Gastroesophageal sphincter (tissue), 4 donors: ENCODE data around the gene MT4. TPM values are rescaled to one million over a fixed set of nuclear protein-coding genes. Genes with fewer than 3 reads are reported as not detected.
A peak's percentile ranks its signal among the peaks of the same experiment; 100 is the strongest.

Experiments
- ATAC-seq: fragments of 150-250 bp; one replicate; pipeline ENCODE4 v1.9.1; 2016; ENCODE audit warnings: mild to moderate bottlenecking, moderate library complexity
- H3K27ac ChIP-seq, 4 donors: fragments of 200-600 bp; sonication (generic) in 3 of 4; 1 replicate in 3 of 4; 2 replicates in 1 of 4; pipeline ENCODE4 v1.5.1; 2016 to 2019
- H3K27me3 ChIP-seq: fragments of 200-600 bp; sonication (generic); one replicate; pipeline ENCODE4 v1.5.1; 2019
- H3K36me3 ChIP-seq, 2 donors: fragments of 200-600 bp; sonication (generic); one replicate each; pipeline ENCODE4 v1.5.1; 2019; ENCODE audit warnings: control low read depth in 1 of 2
- H3K4me1 ChIP-seq, 3 donors: fragments of 200-600 bp; sonication (generic); 1 replicate in 2 of 3; 2 replicates in 1 of 3; pipeline ENCODE4 v1.5.1; 2016 to 2019; ENCODE audit warnings: control low read depth in 2 of 3
- H3K4me3 ChIP-seq, 2 donors: fragments of 200-600 bp; sonication (generic); one replicate each; pipeline ENCODE4 v1.5.1; 2019; ENCODE audit warnings: mild to moderate bottlenecking in 1 of 2, moderate library complexity in 1 of 2
- H3K9me3 ChIP-seq, 3 donors: fragments of 200-600 bp; sonication (generic); one replicate each; pipeline ENCODE4 v1.5.1; 2017 to 2019; ENCODE audit warnings: control low read depth in 2 of 3
- CTCF ChIP-seq, 4 experiments: fragments of 200-600 bp in 2 of 4; fragments of 450-650 bp in 2 of 4; sonication (generic) in 1 of 4; IDR thresholded peaks; one replicate each; pipeline ENCODE4 v1.5.1; 2017 to 2019; ENCODE audit warnings: antibody characterized with exemption in 4 of 4, mild to moderate bottlenecking in 2 of 4, moderate library complexity in 2 of 4
- EP300 ChIP-seq: sonication (generic); formaldehyde crosslinking; IDR thresholded peaks from one replicate; pipeline ENCODE4 v1.6.1; 2017; ENCODE audit warnings: antibody characterized with exemption, mild to moderate bottlenecking
- POLR2A ChIP-seq, 2 donors: fragments of 450-650 bp; IDR thresholded peaks; one replicate each; pipeline ENCODE4 v1.6.1; 2017; ENCODE audit warnings: antibody characterized with exemption in 2 of 2, mild to moderate bottlenecking in 2 of 2, moderate library complexity in 1 of 2
- POLR2AphosphoS5 ChIP-seq: sonication (generic); formaldehyde crosslinking; IDR thresholded peaks from one replicate; pipeline ENCODE4 v1.6.1; 2017; ENCODE audit warnings: antibody characterized with exemption
- WGBS, 2 donors: methylation state at CpG; one replicate each; pipeline ENCODE4 v1.1.5; 2018; ENCODE audit warnings: low coverage in 1 of 2; 5-methylcytosine and 5-hydroxymethylcytosine counted together
- total RNA-seq, 4 donors: library from RNA; depleted of rRNA; stranded (reverse); fragments of >200 nt; gene quantifications; one replicate each; pipeline ENCODE4 v1.1.0, GENCODE V29; 2016

MT4 gene
- total RNA-seq, 4 donors from 2014 or later = not detected

DNA sequence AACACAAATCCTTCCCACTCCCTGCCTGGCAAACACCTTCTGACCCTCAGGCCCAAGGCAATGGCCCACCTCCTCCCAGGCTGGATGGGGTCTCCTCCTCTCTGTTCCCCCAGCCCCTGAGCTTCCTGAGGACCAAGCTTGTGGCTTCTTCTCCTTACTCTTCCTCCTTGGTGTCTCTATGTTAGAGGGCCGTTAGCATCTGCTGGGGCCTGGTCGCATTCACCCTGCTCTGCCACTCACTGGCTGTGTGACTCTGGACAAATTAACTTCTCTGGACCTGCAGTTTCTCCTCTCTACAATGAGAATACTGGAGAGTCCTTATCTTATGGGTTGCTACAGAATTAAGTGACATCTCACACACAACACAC, 42.8 kb downstream of the MT4 start:
- H3K27ac ChIP-seq = peak overlapping the region; percentile 59 to 92 (median 88)
- TF ChIP-seq EP300 (no peak), POLR2A (IDR thresholded peaks at IDR 0.05) (no peak), POLR2AphosphoS5 (no peak), CTCF (IDR thresholded peaks at IDR 0.05) (no peak)
- 33 to 100% methylated on average over 1 of the region's 2 CpGs for WGBS, 2 donors
- H3K9me3 ChIP-seq = no peaks in the 10 kb centered on the region
- ATAC-seq = no peak
- H3K36me3 ChIP-seq = no peaks in the 10 kb centered on the region
- H3K27me3 ChIP-seq = no peaks in the 10 kb centered on the region
- peaks cover 0 to 63% (median 26%) of the 10 kb centered on the region in 3 donors for H3K4me1 ChIP-seq
- H3K4me3 ChIP-seq = peak overlapping the region in 1 of 2 donors; percentile 61

- no peaks in the 10 kb centered on the region for H3K27me3 ChIP-seq
- H3K4me3 ChIP-seq = peak within 1 kb of the TSS; percentile 61 to 83
- no peaks in the 10 kb centered on the region for H3K36me3 ChIP-seq
- peak; percentile 83 for ATAC-seq
- 0 to 25% methylated on average over 2 to 9 of the region's 62 CpGs for WGBS, 2 donors
- no peaks in the 10 kb centered on the region for H3K9me3 ChIP-seq
- H3K27ac ChIP-seq = peak within 1 kb of the TSS; percentile 71 to 92 (median 88)
- H3K4me1 ChIP-seq = peaks cover 0 to 63% (median 26%) of the 10 kb centered on the region in 3 donors
- TF ChIP-seq CTCF (IDR thresholded peaks at IDR 0.05) (peak in 2 of 4 experiments; percentile 3 to 30), EP300 (no peak), POLR2A (IDR thresholded peaks at IDR 0.05) (peak; percentile 88 to 91), POLR2AphosphoS5 (peak; percentile 98)
Observed at GRCh38 chr16:56608043-56608875, 43.4 kb downstream of the MT4 start, which contains the start of gene MT2A. TSS of gene MT2A (plus strand) at chr16:56608584. CDS start at chr16:56608656, 72 bp downstream.

- Histone ChIP-seq H3K27ac (peak overlapping the region; percentile 71 to 92 (median 88)), H3K27me3 (no peaks in the 10 kb centered on the region), H3K4me1 (peaks cover 0 to 63% (median 26%) of the 10 kb centered on the region in 3 donors), H3K36me3 (no peaks in the 10 kb centered on the region), H3K9me3 (no peaks in the 10 kb centered on the region), H3K4me3 (peak overlapping the region; percentile 61 to 83)
- ATAC-seq = no peak
- no peak for TF ChIP-seq CTCF (IDR thresholded peaks at IDR 0.05)
- TF ChIP-seq POLR2AphosphoS5 = no peak
- no peak for TF ChIP-seq EP300
- no peak for TF ChIP-seq POLR2A (IDR thresholded peaks at IDR 0.05)
- 0 to 3% methylated on average over 10 to 17 of the region's 21 CpGs for WGBS, 2 donors
Observed at GRCh38 chr16:56608876-56609462, 44.1 kb downstream of the MT4 start.

- peak overlapping the region; percentile 71 to 92 (median 88) for H3K27ac ChIP-seq
- H3K4me1 ChIP-seq = peaks cover 0 to 63% (median 26%) of the 10 kb centered on the region in 3 donors
- H3K27me3 ChIP-seq = no peaks in the 10 kb centered on the region
- WGBS, 2 donors = 0 to 3% methylated on average over 6 of the region's 6 CpGs
- H3K36me3 ChIP-seq = no peaks in the 10 kb centered on the region
- ATAC-seq = no peak
- no peaks in the 10 kb centered on the region for H3K9me3 ChIP-seq
- peak overlapping the region; percentile 61 to 83 for H3K4me3 ChIP-seq
- TF ChIP-seq CTCF (IDR thresholded peaks at IDR 0.05) = peak in 2 of 4 experiments; percentile 23 to 30
- TF ChIP-seq POLR2A (IDR thresholded peaks at IDR 0.05) = no peak
- TF ChIP-seq POLR2AphosphoS5 = peak; percentile 82
- TF ChIP-seq EP300 = no peak
Observed at GRCh38 chr16:56609463-56609921, 44.6 kb downstream of the MT4 start.
